Stimulated activated memory B cell treated with anti-CD40 and anti-IgM and Interleukin-4, amounts not matched to agents 10 μg/mL and 1 μg/mL and 100 μg/mL, for 72 hours (primary cell): ENCODE measurements around the gene SMARCC1.

ENCODE experiments used
- ATAC-seq: fragments of 150-1000 bp; cut with Tn5 transposase; 2 replicates; pipeline ENCODE4 v1.10.0; 2021
- H3K27ac Mint-ChIP-seq: one replicate; pipeline ENCODE4 v1.8.0; 2022; ENCODE audit warnings: mild to moderate bottlenecking, mixed read lengths
- H3K27me3 Mint-ChIP-seq: one replicate; pipeline ENCODE4 v1.8.0; 2022; ENCODE audit warnings: mixed read lengths
- H3K36me3 Mint-ChIP-seq: one replicate; pipeline ENCODE4 v1.8.0; 2022; ENCODE audit warnings: mixed read lengths
- H3K4me1 Mint-ChIP-seq: one replicate; pipeline ENCODE4 v1.8.0; 2022; ENCODE audit warnings: mixed read lengths
- H3K4me3 Mint-ChIP-seq: one replicate; pipeline ENCODE4 v1.8.0; 2022; ENCODE audit warnings: mild to moderate bottlenecking, moderate library complexity, mixed read lengths
- H3K9me3 Mint-ChIP-seq: one replicate; pipeline ENCODE4 v1.8.0; 2022; ENCODE audit warnings: mixed read lengths

The SMARCC1 gene

GRCh38 chr3:47643092-47643491, 138.6 kb downstream of the SMARCC1 start:
- Mint-ChIP-seq H3K36me3 (peaks cover 57% of the 10 kb centered on the region), H3K27ac (no peak overlapping the region), H3K4me1 (peaks cover 5% of the 10 kb centered on the region), H3K9me3 (no peaks in the 10 kb centered on the region), H3K27me3 (no peaks in the 10 kb centered on the region), H3K4me3 (no peak overlapping the region)
- no peak for ATAC-seq

GRCh38 chr3:47641739-47642138, 140.0 kb downstream of the SMARCC1 start:
- Mint-ChIP-seq H3K4me1 (peaks cover 2% of the 10 kb centered on the region), H3K9me3 (no peaks in the 10 kb centered on the region), H3K4me3 (no peak overlapping the region), H3K27ac (no peak overlapping the region), H3K36me3 (peaks cover 55% of the 10 kb centered on the region), H3K27me3 (no peaks in the 10 kb centered on the region)
- ATAC-seq: no peak

DNA sequence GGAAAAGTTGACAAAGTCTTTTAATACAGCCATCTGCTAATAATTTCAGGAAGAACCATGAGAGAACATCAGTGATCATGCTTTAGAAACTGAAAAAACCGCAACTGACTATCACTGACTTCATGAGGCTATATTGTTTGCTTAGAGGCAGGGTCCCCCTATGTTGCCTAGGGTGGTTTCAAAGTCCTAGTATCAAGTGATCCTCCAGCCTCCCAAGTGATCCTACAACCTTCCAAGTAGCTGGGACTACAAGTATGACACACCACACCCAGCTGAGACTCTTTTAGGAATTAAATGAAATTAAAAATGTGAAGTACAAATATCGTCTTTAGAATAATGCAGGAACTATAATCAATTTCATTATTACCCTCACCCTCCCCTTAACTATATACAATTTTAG, 144.8 kb downstream of the SMARCC1 start:
- Mint-ChIP-seq H3K27ac (no peak overlapping the region), H3K4me1 (peaks cover 13% of the 10 kb centered on the region), H3K36me3 (peaks cover 68% of the 10 kb centered on the region), H3K4me3 (no peak overlapping the region), H3K27me3 (no peaks in the 10 kb centered on the region), H3K9me3 (no peaks in the 10 kb centered on the region)
- ATAC-seq: no peak

GRCh38 chr3:47636225-47636624, 145.5 kb downstream of the SMARCC1 start:
- Mint-ChIP-seq H3K4me1 (peaks cover 13% of the 10 kb centered on the region), H3K4me3 (no peak overlapping the region), H3K9me3 (no peaks in the 10 kb centered on the region), H3K27me3 (no peaks in the 10 kb centered on the region), H3K27ac (peak overlapping the region; percentile 45), H3K36me3 (peaks cover 70% of the 10 kb centered on the region)
- ATAC-seq: no peak

DNA sequence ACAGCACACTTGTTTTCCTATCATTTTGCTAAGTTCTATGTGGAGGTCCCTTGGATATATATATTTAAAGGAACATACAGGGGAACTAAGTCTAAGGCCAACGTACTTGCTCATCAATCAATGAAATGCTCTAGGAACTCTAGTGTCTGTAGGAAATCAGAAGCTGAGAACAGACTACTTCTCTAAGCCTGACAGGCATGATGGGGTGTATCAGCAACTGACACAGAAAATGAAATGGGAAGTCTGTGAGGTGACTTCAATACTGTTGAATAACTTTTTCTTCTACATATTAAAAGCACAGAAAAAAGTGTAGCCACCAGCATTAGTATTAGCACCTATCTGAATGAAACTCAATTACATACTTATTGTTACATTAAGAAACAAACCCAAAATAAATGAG, 146.2 kb downstream of the SMARCC1 start:
- H3K27me3 Mint-ChIP-seq: no peaks in the 10 kb centered on the region
- no peak for ATAC-seq
- peak overlapping the region; percentile 45 for H3K27ac Mint-ChIP-seq

GRCh38 chr3:47634996-47635395, 146.7 kb downstream of the SMARCC1 start:
- Mint-ChIP-seq H3K4me3 (no peak overlapping the region), H3K36me3 (peaks cover 74% of the 10 kb centered on the region), H3K9me3 (no peaks in the 10 kb centered on the region), H3K27ac (peak overlapping the region; percentile 45), H3K4me1 (peaks cover 13% of the 10 kb centered on the region), H3K27me3 (no peaks in the 10 kb centered on the region)
- no peak for ATAC-seq

More for the DNA sequence above, 146.2 kb downstream of the SMARCC1 start:
- peaks cover 74% of the 10 kb centered on the region for H3K36me3 Mint-ChIP-seq
- no peak overlapping the region for H3K4me3 Mint-ChIP-seq
- H3K4me1 Mint-ChIP-seq: peaks cover 13% of the 10 kb centered on the region
- H3K9me3 Mint-ChIP-seq: no peaks in the 10 kb centered on the region

DNA sequence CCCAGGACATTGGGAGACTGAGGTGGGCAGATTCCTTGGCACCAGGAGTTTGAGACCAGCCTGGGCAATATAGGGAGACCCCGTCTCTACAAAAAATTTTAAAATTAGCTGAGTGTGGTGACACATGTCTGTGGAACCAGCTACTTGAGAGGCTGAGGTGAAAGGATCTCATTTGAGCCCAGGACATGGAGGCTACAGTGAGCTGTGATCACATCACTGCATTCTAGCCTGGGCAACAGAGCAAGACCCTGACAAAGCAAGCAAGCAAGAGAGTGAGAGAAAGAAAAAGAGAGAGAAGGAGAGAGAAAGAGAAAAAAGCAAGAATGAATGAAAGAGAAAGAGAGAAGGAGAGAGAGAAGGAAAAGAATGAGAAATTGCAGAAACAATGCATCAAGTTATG, 150.9 kb downstream of the SMARCC1 start:
- Mint-ChIP-seq H3K4me1 (peaks cover 9% of the 10 kb centered on the region), H3K27me3 (no peaks in the 10 kb centered on the region), H3K27ac (no peak overlapping the region), H3K4me3 (no peak overlapping the region), H3K36me3 (peaks cover 85% of the 10 kb centered on the region), H3K9me3 (no peaks in the 10 kb centered on the region)
- ATAC-seq: no peak

- H3K27me3 Mint-ChIP-seq: no peaks in the 10 kb centered on the region
- no peaks in the 10 kb centered on the region for H3K4me1 Mint-ChIP-seq
- peaks cover 77% of the 10 kb centered on the region for H3K36me3 Mint-ChIP-seq
- no peak overlapping the region for H3K4me3 Mint-ChIP-seq
- no peak for ATAC-seq
- no peaks in the 10 kb centered on the region for H3K9me3 Mint-ChIP-seq
- H3K27ac Mint-ChIP-seq: no peak overlapping the region
Measured at GRCh38 chr3:47629770-47630169, 151.9 kb downstream of the SMARCC1 start.

DNA sequence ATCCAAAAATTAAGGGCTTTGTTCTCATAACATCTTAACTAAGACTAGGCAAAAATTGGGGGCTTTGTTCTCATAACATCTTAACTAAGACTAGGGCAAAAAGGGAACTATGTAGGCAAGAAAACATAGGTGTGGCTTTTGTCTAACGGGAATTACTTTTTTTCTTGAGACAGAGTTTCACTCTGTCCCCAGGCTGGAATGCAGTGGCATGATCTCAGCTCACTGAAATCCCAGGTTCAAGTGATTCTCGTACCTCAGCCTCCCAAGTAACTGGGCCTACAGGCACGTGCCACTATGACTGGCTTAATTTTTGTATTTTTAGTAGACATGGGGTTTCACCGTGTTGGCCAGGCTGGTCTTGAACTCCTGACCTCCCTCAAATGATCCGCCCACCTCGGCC, 153.3 kb downstream of the SMARCC1 start:
- Mint-ChIP-seq H3K27me3 (no peaks in the 10 kb centered on the region), H3K36me3 (peaks cover 66% of the 10 kb centered on the region), H3K27ac (peak overlapping the region; percentile 15), H3K9me3 (no peaks in the 10 kb centered on the region), H3K4me1 (no peaks in the 10 kb centered on the region), H3K4me3 (no peak overlapping the region)
- no peak for ATAC-seq

DNA sequence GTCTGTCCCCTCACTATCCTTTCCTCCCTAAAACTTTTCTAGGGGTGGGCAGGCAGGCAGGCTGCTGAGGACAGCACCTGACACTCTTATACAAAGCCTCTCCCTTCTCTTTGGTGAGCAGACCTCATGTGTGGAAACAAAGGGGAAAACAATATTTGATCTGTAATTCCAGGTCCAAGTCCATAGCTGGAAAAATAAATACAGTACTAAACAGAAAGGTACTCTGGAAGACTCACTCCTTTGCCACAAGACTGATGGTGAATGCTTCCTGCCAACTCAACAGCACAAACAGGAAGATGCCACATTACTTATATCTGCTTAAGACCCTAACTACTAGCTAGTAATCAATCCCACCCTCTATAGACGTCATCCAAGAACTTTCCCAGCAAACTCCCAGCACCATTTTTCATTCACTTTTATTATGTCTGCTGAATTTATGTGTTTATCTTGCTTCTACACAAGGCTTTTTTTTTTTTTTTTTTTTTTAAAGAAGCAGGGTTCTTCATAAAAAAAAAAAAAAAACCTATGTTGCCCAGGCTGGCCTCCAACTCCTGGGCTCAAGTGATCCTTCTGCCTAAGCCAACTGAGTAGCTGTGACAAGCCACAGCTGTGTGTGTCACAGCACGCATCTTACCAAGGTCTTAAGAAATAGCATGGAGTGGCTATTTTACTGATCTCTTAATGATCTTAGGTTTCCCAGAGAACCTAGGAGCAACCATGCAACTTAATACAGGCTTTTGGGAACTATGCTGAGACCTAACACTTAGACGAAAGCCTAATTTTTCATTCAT, 158.8 kb downstream of the SMARCC1 start:
- no peaks in the 10 kb centered on the region for H3K27me3 Mint-ChIP-seq
- H3K36me3 Mint-ChIP-seq: peaks cover 60% of the 10 kb centered on the region
- peaks cover 6% of the 10 kb centered on the region for H3K4me1 Mint-ChIP-seq
- no peak overlapping the region for H3K4me3 Mint-ChIP-seq
- ATAC-seq: no peak
- H3K9me3 Mint-ChIP-seq: no peaks in the 10 kb centered on the region
- H3K27ac Mint-ChIP-seq: no peak overlapping the region

DNA sequence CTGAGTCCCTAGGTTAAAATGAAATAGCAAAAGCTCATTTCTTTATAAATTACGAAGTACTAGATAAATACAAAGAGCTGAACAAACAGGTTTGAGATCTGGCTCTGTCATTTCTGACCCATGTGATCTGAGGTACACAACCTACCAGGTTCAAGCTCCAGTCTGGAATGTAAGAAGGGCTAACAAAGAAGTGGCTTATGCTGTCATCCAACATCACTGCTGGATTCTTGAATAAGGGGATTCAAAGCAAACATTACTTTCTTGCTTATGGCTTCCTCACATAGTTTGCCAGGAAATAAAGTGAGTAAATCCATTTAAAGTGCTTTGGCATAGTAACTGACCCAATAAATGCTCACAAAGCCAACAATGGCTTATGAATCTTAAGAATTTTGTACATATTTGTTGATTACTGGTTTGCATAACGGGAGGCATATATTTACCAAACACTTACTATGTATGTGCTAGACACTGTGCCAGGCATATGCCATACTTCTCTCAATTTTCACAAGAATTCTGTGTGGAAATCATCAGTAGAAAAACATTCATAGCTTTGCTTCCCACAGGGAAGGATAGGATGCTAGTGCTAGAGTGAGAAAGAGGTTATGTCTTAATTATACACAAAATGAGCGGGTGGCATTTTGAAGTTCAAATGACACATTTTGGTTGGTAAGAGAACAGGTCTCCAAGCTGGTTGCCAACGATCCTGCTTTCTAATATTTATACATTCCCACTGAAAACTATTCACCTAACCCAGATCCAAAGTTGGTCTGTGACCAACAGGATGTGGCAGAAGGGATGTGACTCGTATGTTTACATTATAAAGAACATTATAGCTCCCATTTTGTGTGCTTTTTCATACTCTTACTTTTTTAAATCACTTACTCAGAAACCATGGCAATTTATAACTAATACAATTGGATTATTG, 164.3 kb downstream of the SMARCC1 start:
- peaks cover 6% of the 10 kb centered on the region for H3K4me1 Mint-ChIP-seq
- peaks cover 49% of the 10 kb centered on the region for H3K36me3 Mint-ChIP-seq
- ATAC-seq: no peak
- no peaks in the 10 kb centered on the region for H3K27me3 Mint-ChIP-seq
- H3K27ac Mint-ChIP-seq: no peak overlapping the region
- H3K9me3 Mint-ChIP-seq: no peaks in the 10 kb centered on the region
- no peak overlapping the region for H3K4me3 Mint-ChIP-seq

GRCh38 chr3:47614788-47615187, 166.9 kb downstream of the SMARCC1 start:
- Mint-ChIP-seq H3K4me3 (no peak overlapping the region), H3K27me3 (no peaks in the 10 kb centered on the region), H3K27ac (no peak overlapping the region), H3K4me1 (peaks cover 6% of the 10 kb centered on the region), H3K9me3 (no peaks in the 10 kb centered on the region), H3K36me3 (peaks cover 51% of the 10 kb centered on the region)
- ATAC-seq: no peak

DNA sequence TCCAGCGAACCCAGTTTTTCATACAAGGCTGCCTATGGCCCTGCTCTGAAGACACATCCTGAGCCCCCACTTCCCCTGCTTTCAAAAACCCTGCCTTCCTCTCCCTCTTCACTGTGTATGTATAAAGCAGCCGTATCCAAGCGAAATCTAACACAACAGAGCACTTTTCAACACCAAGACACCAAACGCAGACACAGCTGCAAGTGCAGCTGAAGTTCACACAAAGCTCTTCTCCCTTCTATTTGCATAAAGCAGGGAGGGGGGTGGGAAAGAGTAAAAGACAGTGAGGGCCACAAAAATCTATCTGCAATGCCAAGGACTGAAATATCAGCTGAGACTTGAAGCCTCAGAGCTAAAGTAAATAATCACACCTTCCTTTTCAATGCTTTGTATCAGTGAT, 168.0 kb downstream of the SMARCC1 start:
- Mint-ChIP-seq H3K27me3 (no peaks in the 10 kb centered on the region), H3K36me3 (peaks cover 50% of the 10 kb centered on the region), H3K4me3 (no peak overlapping the region), H3K27ac (no peak overlapping the region), H3K4me1 (no peaks in the 10 kb centered on the region), H3K9me3 (no peaks in the 10 kb centered on the region)
- no peak for ATAC-seq

DNA sequence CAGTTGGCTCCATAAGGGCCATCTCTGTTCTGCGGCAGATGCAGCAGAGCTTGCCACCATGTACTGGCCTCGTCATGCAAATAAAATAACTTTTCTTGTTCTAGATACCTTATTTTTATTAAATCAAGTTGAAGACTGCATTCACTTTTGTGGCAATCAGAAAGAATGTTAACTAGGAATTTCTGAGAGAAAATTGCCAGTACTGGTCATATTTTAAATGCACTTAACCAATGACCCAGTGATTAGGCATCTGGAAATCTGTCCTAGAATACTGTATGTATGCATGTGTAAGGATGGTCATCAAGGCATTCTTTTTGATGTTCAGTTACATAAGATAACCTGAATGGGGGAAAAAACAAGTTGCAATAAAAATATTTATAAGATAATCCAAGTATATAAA, 168.8 kb downstream of the SMARCC1 start:
- Mint-ChIP-seq H3K36me3 (peaks cover 50% of the 10 kb centered on the region), H3K4me3 (no peak overlapping the region), H3K9me3 (no peaks in the 10 kb centered on the region), H3K4me1 (no peaks in the 10 kb centered on the region), H3K27ac (no peak overlapping the region), H3K27me3 (no peaks in the 10 kb centered on the region)
- ATAC-seq: no peak

- no peaks in the 10 kb centered on the region for H3K9me3 Mint-ChIP-seq
- no peaks in the 10 kb centered on the region for H3K27me3 Mint-ChIP-seq
- H3K4me3 Mint-ChIP-seq: no peak overlapping the region
- no peak for ATAC-seq
- H3K36me3 Mint-ChIP-seq: peaks cover 47% of the 10 kb centered on the region
- no peaks in the 10 kb centered on the region for H3K4me1 Mint-ChIP-seq
- peak overlapping the region; percentile 7 for H3K27ac Mint-ChIP-seq
Measured at GRCh38 chr3:47612178-47612577, 169.5 kb downstream of the SMARCC1 start.

DNA sequence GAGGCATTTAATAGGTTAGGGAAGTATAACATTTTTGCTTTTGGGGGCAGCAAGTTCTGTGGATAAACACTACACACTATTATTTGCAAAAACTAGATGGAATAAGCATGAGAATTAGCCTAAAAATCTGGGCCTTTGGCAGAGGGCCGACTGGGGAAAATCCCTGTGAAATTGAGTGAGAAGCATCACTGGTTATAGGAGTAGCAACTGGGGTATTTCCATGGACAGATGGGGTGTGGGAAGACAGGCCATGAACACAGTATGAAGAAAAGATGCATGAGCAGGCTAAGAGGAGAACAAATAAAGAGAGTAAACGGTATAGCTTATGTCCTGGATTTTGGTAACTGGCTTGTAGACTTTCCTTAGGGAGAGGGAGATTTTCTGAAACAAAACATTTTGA, 170.1 kb downstream of the SMARCC1 start:
- Mint-ChIP-seq H3K4me1 (no peaks in the 10 kb centered on the region), H3K27ac (peak overlapping the region; percentile 7), H3K9me3 (no peaks in the 10 kb centered on the region), H3K36me3 (peaks cover 44% of the 10 kb centered on the region), H3K4me3 (no peak overlapping the region), H3K27me3 (no peaks in the 10 kb centered on the region)
- no peak for ATAC-seq
